Endothelial cell of umbilical vein (primary cell): Measurements from ENCODE around the gene CCDC57. TPM values are rescaled to one million over a fixed set of nuclear protein-coding genes. Genes with fewer than 3 reads are reported as not detected.

Experiments used
- BruUV-seq: library from RNA; stranded (reverse); fragments of 400-500 nt; replicated peaks from 2 replicates; lab custom pipeline; 2021; lab: Mats Ljungman, UMichigan
- CTCF ChIA-PET: fragments of 300-600, 350-600 bp; sonication (Branson Sonifier 250); formaldehyde crosslinking; loops from one replicate; lab custom pipeline; 2021; ENCODE audit warnings: antibody characterized with exemption, inconsistent platforms; lab: Charles Lee
- POLR2A ChIA-PET: fragments of 300-600, 350-600 bp; sonication (Branson Sonifier 250); formaldehyde crosslinking; loops from one replicate; lab custom pipeline; 2021; ENCODE audit warnings: antibody characterized with exemption, inconsistent platforms; lab: Charles Lee
- DNase-seq: peaks from one replicate; pipeline ENCODE4 v3.0.0-alpha.2; 2011; ENCODE audit warnings: low read depth, low spot score
- FAIRE-seq: peaks from 2 replicates; lab custom pipeline; 2011; peaks lifted over from hg19 to GRCh38; lab: Jason Lieb, UNC
- H2AFZ ChIP-seq: 2 replicates; pipeline ENCODE4 v1.6.0; 2012; ENCODE audit warnings: low read depth, low read length, control low read depth, inconsistent platforms
- H3K27ac ChIP-seq: 2 replicates; pipeline ENCODE4 v1.5.1; 2011; ENCODE audit warnings: low read depth, mild to moderate bottlenecking, control low read depth, low read length, moderate library complexity; ENCODE audit not compliant: insufficient read depth
- H3K27me3 ChIP-seq, 2 experiments: 2 replicates each; pipeline versions ENCODE4 v1.6.0 to v1.6.1; 2011; ENCODE audit warnings: low read length in 2 of 2, mixed read lengths in 1 of 2; ENCODE audit not compliant: control insufficient read depth in 2 of 2, insufficient read depth in 2 of 2
- H3K36me3 ChIP-seq, 2 experiments: 2 replicates in 1 of 2; 3 replicates in 1 of 2; pipeline ENCODE4 v1.5.1; 2011; ENCODE audit warnings: low read length in 2 of 2, mild to moderate bottlenecking in 1 of 2, moderate library complexity in 1 of 2; ENCODE audit not compliant: control insufficient read depth in 2 of 2, insufficient read depth in 2 of 2; ENCODE audit errors: extremely low read depth in 1 of 2
- H3K4me1 ChIP-seq: 3 replicates; pipeline ENCODE4 v1.5.1; 2011; ENCODE audit warnings: mild to moderate bottlenecking, low read length; ENCODE audit not compliant: control insufficient read depth, insufficient read depth; ENCODE audit errors: extremely low read depth
- H3K4me2 ChIP-seq: 2 replicates; pipeline ENCODE4 v1.6.1; 2011; ENCODE audit warnings: low read length, control low read depth, mixed read lengths; ENCODE audit not compliant: insufficient read depth
- H3K4me3 ChIP-seq, 3 experiments: fragments of 200-600 bp in 1 of 3; sonication (generic), shearing (Covaris generic) in 1 of 3; replicated peaks in 1 of 3; 2 replicates each; pipeline ENCODE4 v1.5.1; 2011 to 2016; ENCODE audit warnings: control low read depth in 3 of 3, low read length in 3 of 3, mild to moderate bottlenecking in 2 of 3, inconsistent platforms in 1 of 3, low read depth in 1 of 3, moderate library complexity in 1 of 3; ENCODE audit not compliant: insufficient read depth in 1 of 3
- H3K79me2 ChIP-seq: 2 replicates; pipeline ENCODE4 v1.6.0; 2012; ENCODE audit warnings: low read length, inconsistent platforms; ENCODE audit not compliant: control insufficient read depth, insufficient read depth
- H3K9ac ChIP-seq: replicated peaks from 2 replicates; pipeline ENCODE3; 2011; ENCODE audit warnings: low read length, control low read depth; ENCODE audit not compliant: insufficient read depth; ENCODE audit errors: extremely low read depth
- H3K9me1 ChIP-seq: replicated peaks from 3 replicates; pipeline ENCODE4 v1.6.0; 2011; ENCODE audit warnings: mild to moderate bottlenecking, low read length; ENCODE audit not compliant: control insufficient read depth, insufficient read depth; ENCODE audit errors: extremely low read depth
- H3K9me3 ChIP-seq: replicated peaks from 2 replicates; pipeline ENCODE4 v1.5.1; 2012; ENCODE audit warnings: low read length, inconsistent platforms; ENCODE audit not compliant: control insufficient read depth, insufficient read depth
- H4K20me1 ChIP-seq: replicated peaks from 2 replicates; pipeline ENCODE3; 2011; ENCODE audit warnings: mild to moderate bottlenecking, low read length; ENCODE audit not compliant: control insufficient read depth, insufficient read depth; ENCODE audit errors: extremely low read depth
- CTCF ChIP-seq, 2 donors: IDR thresholded peaks; 1 replicate in 1 of 2; 2 replicates in 1 of 2; pipeline ENCODE4 v1.5.1; 2011; ENCODE audit warnings: low read length in 2 of 2, mild to moderate bottlenecking in 2 of 2, moderate library complexity in 2 of 2, control low read depth in 1 of 2, inconsistent platforms in 1 of 2, low read depth in 1 of 2; ENCODE audit not compliant: insufficient read depth in 1 of 2; ENCODE audit errors: extremely low read depth in 1 of 2
- EZH2 ChIP-seq: IDR thresholded peaks from 2 replicates; pipeline ENCODE4 v1.6.1; 2012; ENCODE audit warnings: borderline replicate concordance, low read depth, mild to moderate bottlenecking, moderate library complexity, low read length, inconsistent platforms; ENCODE audit not compliant: severe bottlenecking
- FOS ChIP-seq: IDR thresholded peaks from 2 replicates; pipeline ENCODE4 v1.6.1; 2011; ENCODE audit warnings: mild to moderate bottlenecking, low read length, moderate library complexity, borderline replicate concordance; ENCODE audit not compliant: insufficient read depth
- GATA2 ChIP-seq: IDR thresholded peaks from 2 replicates; pipeline ENCODE4 v1.7.0; 2011; ENCODE audit warnings: low read depth, mild to moderate bottlenecking, moderate library complexity, mixed read lengths, low read length; ENCODE audit not compliant: insufficient read length, insufficient read depth
- JUN ChIP-seq: IDR thresholded peaks from 2 replicates; pipeline ENCODE4 v1.6.1; 2011; ENCODE audit warnings: borderline replicate concordance, low read depth; ENCODE audit not compliant: insufficient read length, insufficient read depth
- MAX ChIP-seq: IDR thresholded peaks from 2 replicates; pipeline ENCODE4 v1.6.1; 2011; ENCODE audit not compliant: insufficient read depth, insufficient read length
- MYC ChIP-seq: IDR thresholded peaks from one replicate; pipeline ENCODE4 v1.6.1; 2011; ENCODE audit warnings: mild to moderate bottlenecking, low read depth, low read length
- POLR2A ChIP-seq: IDR thresholded peaks from 2 replicates; pipeline ENCODE4 v1.6.1; 2012; ENCODE audit warnings: low read depth, mild to moderate bottlenecking, control low read depth, low read length
- POLR2AphosphoS5 ChIP-seq: IDR thresholded peaks from 2 replicates; pipeline ENCODE4 v1.6.1; 2012; ENCODE audit warnings: low read depth, mild to moderate bottlenecking, control low read depth, low read length, moderate library complexity; ENCODE audit not compliant: insufficient read depth
- dilution Hi-C: fragments of 300-500 bp; cut with MboI; formaldehyde crosslinking; loops from one replicate; pipeline ENCODE4 v1.15.0; 2019; ENCODE audit warnings: low sequenced_read_pairs; ENCODE audit not compliant: extremely low pct_ligation_motif_present
- intact Hi-C: fragments of 100-400 bp; cut with micrococcal nuclease; formaldehyde crosslinking; loops from one replicate; pipeline ENCODE4 v1.10.0; 2022
- polyA plus RNA-seq, 4 experiments: library from polyadenylated mRNA; depleted of rRNA in 3 of 4; stranded (reverse) in 3 of 4; unstranded in 1 of 4; fragments of >200 nt; gene quantifications; 2 replicates each; pipeline versions ENCODE4 v1.2.1 to v1.2.3, GENCODE V29; 2011 to 2012; ENCODE audit warnings: missing spikeins in 1 of 4
- total RNA-seq: library from RNA; stranded (reverse); gene quantifications from 2 replicates; pipeline ENCODE4 v1.2.3, GENCODE V29; 2021

The CCDC57 gene
- total and polyA plus RNA-seq, 2 donors (not counting 3 experiments of a cell fraction or from before 2014, with no cell fraction given), result 18.6 to 31.6 TPM

GRCh38 chr17:82218349-82219075 is 5.9 kb upstream of the CCDC57 start:
- Histone ChIP-seq H3K9me1 (no peaks in the 10 kb centered on the region), H4K20me1 (no peaks in the 10 kb centered on the region), H3K79me2 (no peaks in the 10 kb centered on the region), H3K4me2 (no peak overlapping the region), H3K9ac (no peak overlapping the region), H3K4me3 (no peak overlapping the region), H3K27me3 (no peaks in the 10 kb centered on the region), H2AFZ (no peak overlapping the region), H3K9me3 (no peaks in the 10 kb centered on the region), H3K4me1 (peaks cover 22% of the 10 kb centered on the region), H3K36me3 (no peaks in the 10 kb centered on the region), H3K27ac (peak overlapping the region; percentile 98)
- POLR2A ChIA-PET, result no interaction called here
- intact Hi-C loops (loop anchor here (10.0 kb wide), 1 partner anchor 194 kb away; the partner anchor contains the start of genes CENPX and LRRC45), dilution Hi-C loops (no loop called here)
- FAIRE-seq, result no peak
- TF ChIP-seq MYC (no peak), POLR2A (no peak), JUN (no peak), GATA2 (no peak), FOS (no peak), MAX (no peak), CTCF (IDR thresholded peaks at IDR 0.05; ENCODE audit: extremely low read depth in 1 of 2, insufficient read depth in 1 of 2, low read depth in 1 of 2, low read length in 2 of 2) (no peak), EZH2 (no peak), POLR2AphosphoS5 (no peak)
- CTCF ChIA-PET, result interaction anchor here (5.3 kb wide), 1 partner anchor 13 kb away, joined by 22 read pairs; no protein-coding TSS in a partner anchor
- DNase-seq, result no peak
- no TSS peak for BruUV-seq
